ENCODE results near the gene UBE2D4.
"Not testable (repeated sequence)": the region's sequence is repeated elsewhere in the genome, so short reads cannot be mapped to it uniquely, and the experiment has no call there.

Gene UBE2D4

GRCh38 chr7:43914795-43915194 lies 11.4 kb upstream of the UBE2D4 start:
- DNase-seq (ENCODE audit: low read depth), result no peak

- no peak for DNase-seq (ENCODE audit: low read depth)
Measured at GRCh38 chr7:43915907-43916306, 10.3 kb upstream of the UBE2D4 start.

- no peak for DNase-seq (ENCODE audit: low read depth)
Measured at GRCh38 chr7:43921423-43921822, 4.8 kb upstream of the UBE2D4 start.

GRCh38 chr7:43922726-43923125 lies 3.5 kb upstream of the UBE2D4 start:
- DNase-seq (ENCODE audit: low read depth), result no peak

GRCh38 chr7:43926798-43927123 lies 525 bp downstream of the UBE2D4 start:
- no peak for DNase-seq (ENCODE audit: low read depth)

GRCh38 chr7:43927810-43928209 lies 1.6 kb downstream of the UBE2D4 start:
- DNase-seq (ENCODE audit: low read depth), result no peak

GRCh38 chr7:43929529-43930457 lies 3.6 kb downstream of the UBE2D4 start:
- DNase-seq (ENCODE audit: low read depth), result no peak

GRCh38 chr7:43931346-43931745 lies 5.1 kb downstream of the UBE2D4 start:
- DNase-seq (ENCODE audit: low read depth), result no peak

GRCh38 chr7:43933902-43934560 lies 7.8 kb downstream of the UBE2D4 start:
- DNase-seq (ENCODE audit: low read depth), result no peak

- DNase-seq (ENCODE audit: low read depth), result no peak
Measured at GRCh38 chr7:43937444-43937843, 11.2 kb downstream of the UBE2D4 start.

- no peak for DNase-seq (ENCODE audit: low read depth)
Measured at GRCh38 chr7:43938892-43939482, 12.8 kb downstream of the UBE2D4 start.

- DNase-seq (ENCODE audit: low read depth), result no peak
Measured at GRCh38 chr7:43942250-43942649, 16.0 kb downstream of the UBE2D4 start.

- no peak for DNase-seq (ENCODE audit: low read depth)
Measured at GRCh38 chr7:43942997-43943396, 16.8 kb downstream of the UBE2D4 start.

- no peak for DNase-seq (ENCODE audit: low read depth)
Measured at GRCh38 chr7:43943417-43944187, 17.4 kb downstream of the UBE2D4 start.

- no peak for DNase-seq (ENCODE audit: low read depth)
Measured at GRCh38 chr7:43944286-43944685, 18.1 kb downstream of the UBE2D4 start.

GRCh38 chr7:43952028-43952427 lies 25.8 kb downstream of the UBE2D4 start:
- DNase-seq (ENCODE audit: low read depth), result no peak

GRCh38 chr7:43953071-43953470 lies 26.8 kb downstream of the UBE2D4 start:
- DNase-seq (ENCODE audit: low read depth), result no peak

GRCh38 chr7:43954524-43955228 lies 28.4 kb downstream of the UBE2D4 start:
- DNase-seq (ENCODE audit: low read depth), result no peak

GRCh38 chr7:43956027-43956426 lies 29.8 kb downstream of the UBE2D4 start:
- DNase-seq (ENCODE audit: low read depth), result no peak

GRCh38 chr7:43960933-43961332 lies 34.7 kb downstream of the UBE2D4 start:
- no peak for DNase-seq (ENCODE audit: low read depth)

GRCh38 chr7:43966392-43966791 lies 40.2 kb downstream of the UBE2D4 start:
- not testable (repeated sequence) for DNase-seq (ENCODE audit: low read depth)

Data from activated gamma-delta T cell treated with anti-CD3 and anti-CD28 coated beads, Interleukin-2, amount 50 U/mL, for 16 hours (primary cell).